Pancreas (tissue), 10 donors: Measurements from ENCODE around the gene C10orf67. TPM values are rescaled to one million over a fixed set of nuclear protein-coding genes. Genes with fewer than 3 reads are reported as not detected.
A peak's percentile ranks its signal among the peaks of the same experiment; 100 is the strongest.

Experiments used
- ATAC-seq, 4 donors: fragments of 200-7000 bp; cut with Tn5 transposase; one replicate each; pipeline versions ENCODE4 v1.8.0 to v1.9.1; 2020; ENCODE audit warnings: mild to moderate bottlenecking in 4 of 4, moderate library complexity in 4 of 4
- DNase-seq, 6 donors: peaks; one replicate each; pipeline ENCODE4 v3.0.0-alpha.2; 2020
- FAIRE-seq: peaks from 2 replicates; lab custom pipeline; 2012; peaks lifted over from hg19 to GRCh38; lab: Jason Lieb, UNC
- H3K27ac ChIP-seq, 4 donors: fragments of 200-600 bp; sonication (generic); 1 replicate in 3 of 4; 2 replicates in 1 of 4; pipeline versions ENCODE4 v1.5.0 to v1.8.0; 2020
- H3K27me3 ChIP-seq, 4 donors: fragments of 200-600 bp; one replicate each; pipeline ENCODE4 v1.8.0; 2021
- H3K36me3 ChIP-seq, 3 donors: fragments of 200-600 bp; sonication (generic) in 1 of 3; one replicate each; pipeline versions ENCODE4 v1.5.0 to v1.8.0; 2020 to 2021
- H3K4me1 ChIP-seq, 3 donors: fragments of 200-600 bp; one replicate each; pipeline ENCODE4 v1.8.0; 2021
- H3K4me3 ChIP-seq, 4 donors: fragments of 200-600 bp; sonication (generic) in 2 of 4; one replicate each; pipeline versions ENCODE4 v1.5.0 to v1.8.0; 2020 to 2021
- H3K9me3 ChIP-seq, 4 donors: fragments of 200-600 bp; one replicate each; pipeline ENCODE4 v1.8.0; 2021
- CTCF ChIP-seq, 4 donors: fragments of 200-600 bp; sonication (generic) in 3 of 4; IDR thresholded peaks; one replicate each; pipeline versions ENCODE4 v1.5.0 to v1.8.0; 2021; ENCODE audit warnings: antibody characterized with exemption in 4 of 4
- WGBS, 2 donors: extraction: QIAGEN DNeasy Blood & Tissue Kit; methylation state at CpG; one replicate each; pipeline ENCODE4 v1.1.7; 2013; 5-methylcytosine and 5-hydroxymethylcytosine counted together
- intact Hi-C, 3 donors: fragments of 100-400 bp; cut with DNase I; formaldehyde crosslinking; loops; one replicate each; pipeline versions ENCODE4 v1.11.1 to v1.14.2; 2022
- polyA plus RNA-seq, 2 donors: library from polyadenylated mRNA; stranded (reverse); fragments of 200-250 nt; gene quantifications; one replicate each; pipeline ENCODE4 v1.2.3, GENCODE V29; 2013
- total RNA-seq, 6 donors: library from RNA; stranded (reverse); fragmentation: NEBNext Ultra II Directional in 4 of 6; extraction: Animal tissue kit (Norgen Biotek cat#: 25700) in 4 of 6; gene quantifications; one replicate each; pipeline versions ENCODE4 v1.2.1 to v1.2.4, GENCODE V29; 2021 to 2023
- donor health status: healthy with polysubstance abuse.
- donor health status: DM: no; HTN: no; CAD: no; lungs with moderate emphysema.
- donor health status: DM: no; HTN: no; CAD: no.
- donor health status: control.
- donor health status: control.
- donor health status: Bipolar disorder and iron deficiency.
- donor health status: DM: yes; HTN: yes; CAD: no.
- donor health status: DM: no; HTN: no; CAD: no.
- donor health status: DM: no; HTN: no; CAD: no.
- donor health status: DM: yes; HTN: yes; CAD: no.

Gene C10orf67
- total and polyA plus RNA-seq, 8 donors = 0.02 to 0.16 (median 0.08) TPM; not detected in 3

- FAIRE-seq (no peak), DNase-seq (peak in 4 of 6 donors; percentile 19 to 37 (median 31)), ATAC-seq (peak; percentile 68 to 96 (median 88))
- Histone ChIP-seq H3K9me3 (no peaks in the 10 kb centered on the region), H3K4me1 (no peaks in the 10 kb centered on the region), H3K36me3 (no peaks in the 10 kb centered on the region), H3K27me3 (no peaks in the 10 kb centered on the region), H3K27ac (no peak overlapping the region), H3K4me3 (no peak overlapping the region)
- intact Hi-C loops = loop anchor here in 1 of 3 donors (10.0 kb wide), 1 partner anchor 307 kb away; no protein-coding TSS in a partner anchor
- 46% methylated on average over 11 of the region's 11 CpGs for WGBS, 2 donors
- peak in 1 of 4 donors; percentile 20 for TF ChIP-seq CTCF (IDR thresholded peaks at IDR 0.05)
Observed at GRCh38 chr10:23338155-23338828, 6.3 kb downstream of the C10orf67 start.

DNA sequence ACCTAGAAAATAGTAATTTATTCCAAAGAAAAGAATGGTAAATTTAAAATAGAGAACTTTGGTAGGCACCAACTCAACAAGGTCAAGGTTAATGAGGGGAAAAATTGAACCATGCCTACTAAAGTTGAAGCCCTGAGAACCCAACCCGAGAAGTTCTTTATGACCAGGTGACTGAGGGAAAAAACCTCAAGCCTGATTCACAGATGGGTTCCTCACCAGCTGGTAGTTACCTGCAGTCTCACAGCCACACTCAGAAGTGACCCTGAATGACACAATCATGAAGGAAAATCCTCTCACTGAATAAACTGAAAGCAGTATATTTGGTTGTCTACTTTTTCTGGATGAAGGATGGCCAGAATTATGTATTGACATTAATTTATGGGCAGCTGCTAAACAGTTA is 7.0 kb downstream of the C10orf67 start:
- no peaks in the 10 kb centered on the region for H3K9me3 ChIP-seq
- no peak overlapping the region for H3K27ac ChIP-seq
- ATAC-seq = no peak
- TF ChIP-seq CTCF (IDR thresholded peaks at IDR 0.05) = no peak
- no peaks in the 10 kb centered on the region for H3K36me3 ChIP-seq
- intact Hi-C loops = loop anchor here in 1 of 3 donors (10.0 kb wide), 1 partner anchor 307 kb away; no protein-coding TSS in a partner anchor
- no peak for DNase-seq
- 72 to 85% methylated on average over 1 of the region's 1 CpG for WGBS, 2 donors
- H3K27me3 ChIP-seq = no peaks in the 10 kb centered on the region
- no peak for FAIRE-seq
- no peaks in the 10 kb centered on the region for H3K4me1 ChIP-seq
- no peak overlapping the region for H3K4me3 ChIP-seq

DNA sequence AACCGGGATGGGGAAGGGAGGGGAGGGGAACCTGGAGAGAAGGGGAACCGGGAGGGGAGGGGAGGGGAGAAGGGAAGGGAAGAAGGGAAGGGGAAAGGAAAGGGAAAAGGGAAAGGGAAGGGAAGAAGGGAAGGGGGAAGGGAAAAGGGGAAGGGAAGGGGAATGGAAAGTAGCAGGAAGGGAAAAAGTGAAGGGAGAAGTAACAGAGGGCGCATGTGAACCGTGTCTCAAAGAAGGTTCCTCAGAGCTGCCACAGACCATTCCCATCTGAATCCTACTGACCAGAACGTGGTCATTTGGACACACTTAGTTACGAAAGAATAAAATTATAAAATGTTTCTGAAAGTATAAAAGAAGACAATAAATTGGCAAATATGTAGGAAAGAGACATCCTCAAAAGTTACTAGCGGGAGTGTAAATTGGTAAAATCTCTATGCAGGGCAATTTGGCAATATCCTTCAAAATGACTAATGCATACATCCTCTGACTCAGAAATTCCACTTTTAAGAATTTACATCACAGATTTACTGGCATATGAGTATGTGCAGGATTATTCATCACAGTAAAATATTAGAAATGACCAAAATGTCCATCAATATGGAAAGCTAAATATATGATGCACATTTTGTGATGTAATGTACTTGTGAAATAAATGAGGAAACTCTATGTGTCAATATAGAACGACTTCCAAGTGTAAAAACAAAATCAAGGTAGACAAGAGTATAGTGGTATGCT is 12.9 kb downstream of the C10orf67 start:
- H3K36me3 ChIP-seq = no peaks in the 10 kb centered on the region
- no peak for ATAC-seq
- 80% methylated on average over 7 to 8 of the region's 8 CpGs for WGBS, 2 donors
- no peak for TF ChIP-seq CTCF (IDR thresholded peaks at IDR 0.05)
- no peaks in the 10 kb centered on the region for H3K9me3 ChIP-seq
- H3K27me3 ChIP-seq = peaks cover 0 to 4% (median 0%) of the 10 kb centered on the region in 4 donors
- H3K27ac ChIP-seq = no peak overlapping the region
- no peak overlapping the region for H3K4me3 ChIP-seq
- FAIRE-seq = no peak
- H3K4me1 ChIP-seq = peaks cover 0 to 6% (median 0%) of the 10 kb centered on the region in 3 donors
- intact Hi-C loops = loop anchor here in 1 of 3 donors (10.0 kb wide), 1 partner anchor 313 kb away; no protein-coding TSS in a partner anchor
- DNase-seq = no peak

DNA sequence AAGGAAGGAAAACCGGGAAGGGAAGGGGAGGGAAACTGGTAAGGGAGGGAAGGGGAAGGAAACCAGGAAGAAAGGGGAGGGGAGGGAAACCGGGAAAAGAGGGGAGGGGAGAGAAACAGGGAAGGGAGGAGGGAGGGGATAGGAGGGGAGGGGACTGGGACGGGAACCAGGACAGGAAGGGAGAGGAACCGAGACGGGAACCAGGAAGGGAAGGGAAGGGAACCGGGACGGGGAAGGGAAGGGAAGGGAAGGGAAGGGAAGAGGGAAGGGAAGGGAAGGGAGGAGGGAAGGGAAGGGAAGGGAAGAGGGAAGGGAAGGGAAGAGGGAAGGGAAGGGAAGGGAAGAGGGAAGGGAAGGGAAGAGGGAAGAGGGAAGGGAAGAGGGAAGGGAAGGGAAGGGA is 13.6 kb downstream of the C10orf67 start:
- Histone ChIP-seq H3K27ac (no peak overlapping the region), H3K4me1 (peaks cover 0 to 12% (median 0%) of the 10 kb centered on the region in 3 donors), H3K9me3 (no peaks in the 10 kb centered on the region), H3K36me3 (no peaks in the 10 kb centered on the region), H3K4me3 (no peak overlapping the region), H3K27me3 (peaks cover 0 to 4% (median 0%) of the 10 kb centered on the region in 4 donors)
- intact Hi-C loops = loop anchor here in 1 of 3 donors (10.0 kb wide), 1 partner anchor 314 kb away; no protein-coding TSS in a partner anchor
- DNase-seq (no peak), FAIRE-seq (no peak), ATAC-seq (no peak)
- WGBS, 2 donors = 69 to 78% methylated on average over 6 to 7 of the region's 7 CpGs
- no peak for TF ChIP-seq CTCF (IDR thresholded peaks at IDR 0.05)
